ENCODE data around the gene FAM219A. TPM values are rescaled to one million over a fixed set of nuclear protein-coding genes. Genes with fewer than 3 reads are reported as not detected.

FAM219A gene
- total RNA-seq, 1 donor from 2014 or later = 16.9 TPM

DNA sequence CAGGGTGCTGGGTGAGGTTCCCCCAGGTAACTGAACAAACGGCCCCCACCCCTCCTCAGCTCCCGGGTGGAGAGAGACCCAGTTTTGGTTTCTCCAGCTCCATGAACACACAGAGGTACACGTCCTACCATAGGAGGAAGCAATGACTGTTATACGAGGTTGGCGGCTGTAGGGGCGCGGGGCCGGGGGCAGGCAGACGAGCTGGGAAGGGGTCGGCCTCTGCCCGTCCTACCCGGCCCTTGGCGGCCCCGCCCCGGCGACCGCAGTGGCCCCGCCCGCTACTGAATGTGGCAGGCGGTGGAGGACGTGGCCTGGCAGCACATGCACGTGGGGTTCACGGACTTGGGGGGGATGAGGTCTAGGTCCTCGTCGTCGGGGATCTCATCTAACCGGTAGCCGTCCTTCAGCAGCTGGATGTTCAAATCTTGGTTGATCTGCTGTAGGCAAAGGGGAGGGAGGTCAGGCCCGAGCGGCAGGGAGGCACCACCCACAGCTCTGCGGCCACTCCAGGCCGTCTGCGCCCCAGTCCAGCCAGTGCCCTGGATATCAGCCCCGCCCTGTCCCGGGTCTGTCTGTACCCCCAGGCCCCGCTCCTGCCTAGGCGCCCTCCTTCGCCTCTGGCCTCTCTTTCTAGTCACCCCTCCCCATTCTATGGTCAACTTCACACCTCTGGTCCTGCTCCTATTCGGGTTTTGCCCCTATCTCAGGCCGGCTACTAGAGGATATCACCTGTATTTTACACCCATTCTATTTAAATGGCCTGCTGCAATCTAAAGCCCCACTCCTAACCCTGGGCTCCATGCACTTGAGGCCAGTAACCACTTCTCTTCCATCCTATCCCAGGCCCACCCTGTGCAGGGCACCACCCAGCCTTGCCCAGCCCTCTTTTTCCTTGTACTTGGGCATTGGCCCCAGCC lies 57.4 kb downstream of the FAM219A start:
- TF ChIP-seq, protein P1, sequence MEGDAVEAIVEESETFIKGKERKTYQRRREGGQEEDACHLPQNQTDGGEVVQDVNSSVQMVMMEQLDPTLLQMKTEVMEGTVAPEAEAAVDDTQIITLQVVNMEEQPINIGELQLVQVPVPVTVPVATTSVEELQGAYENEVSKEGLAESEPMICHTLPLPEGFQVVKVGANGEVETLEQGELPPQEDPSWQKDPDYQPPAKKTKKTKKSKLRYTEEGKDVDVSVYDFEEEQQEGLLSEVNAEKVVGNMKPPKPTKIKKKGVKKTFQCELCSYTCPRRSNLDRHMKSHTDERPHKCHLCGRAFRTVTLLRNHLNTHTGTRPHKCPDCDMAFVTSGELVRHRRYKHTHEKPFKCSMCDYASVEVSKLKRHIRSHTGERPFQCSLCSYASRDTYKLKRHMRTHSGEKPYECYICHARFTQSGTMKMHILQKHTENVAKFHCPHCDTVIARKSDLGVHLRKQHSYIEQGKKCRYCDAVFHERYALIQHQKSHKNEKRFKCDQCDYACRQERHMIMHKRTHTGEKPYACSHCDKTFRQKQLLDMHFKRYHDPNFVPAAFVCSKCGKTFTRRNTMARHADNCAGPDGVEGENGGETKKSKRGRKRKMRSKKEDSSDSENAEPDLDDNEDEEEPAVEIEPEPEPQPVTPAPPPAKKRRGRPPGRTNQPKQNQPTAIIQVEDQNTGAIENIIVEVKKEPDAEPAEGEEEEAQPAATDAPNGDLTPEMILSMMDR (IDR thresholded peaks at IDR 0.05) = no peak
- Mint-ChIP-seq H3K27me3 (no peaks in the 10 kb centered on the region), H3K4me1 (no peaks in the 10 kb centered on the region), H3K27ac (no peak overlapping the region), H3K36me3 (ENCODE audit: low read depth) (peaks cover 25% of the 10 kb centered on the region), H3K4me3 (no peak overlapping the region), H3K9me3 (no peaks in the 10 kb centered on the region)
- intact Hi-C loops (cut with micrococcal nuclease) = no loop called here
- CTCF ChIA-PET = no interaction called here
- ATAC-seq (ENCODE audit: low read depth) (no peak), DNase-seq (no peak)
- POLR2A ChIA-PET = interaction anchor here (0.6 kb wide), 1 partner anchor 8 kb away, joined by 4 read pairs; no protein-coding TSS in a partner anchor

GRCh38 chr9:34400275-34400674 lies 58.1 kb downstream of the FAM219A start:
- Mint-ChIP-seq H3K36me3 (ENCODE audit: low read depth) (peaks cover 25% of the 10 kb centered on the region), H3K4me3 (no peak overlapping the region), H3K27ac (no peak overlapping the region), H3K4me1 (no peaks in the 10 kb centered on the region), H3K9me3 (no peaks in the 10 kb centered on the region), H3K27me3 (no peaks in the 10 kb centered on the region)
- no peak for DNase-seq
- ChIA-PET CTCF (no interaction called here), POLR2A (no interaction called here)
- no peak for ATAC-seq (ENCODE audit: low read depth)
- TF ChIP-seq, protein P1 (IDR thresholded peaks at IDR 0.05) = no peak
- intact Hi-C loops (cut with micrococcal nuclease) = no loop called here

DNA sequence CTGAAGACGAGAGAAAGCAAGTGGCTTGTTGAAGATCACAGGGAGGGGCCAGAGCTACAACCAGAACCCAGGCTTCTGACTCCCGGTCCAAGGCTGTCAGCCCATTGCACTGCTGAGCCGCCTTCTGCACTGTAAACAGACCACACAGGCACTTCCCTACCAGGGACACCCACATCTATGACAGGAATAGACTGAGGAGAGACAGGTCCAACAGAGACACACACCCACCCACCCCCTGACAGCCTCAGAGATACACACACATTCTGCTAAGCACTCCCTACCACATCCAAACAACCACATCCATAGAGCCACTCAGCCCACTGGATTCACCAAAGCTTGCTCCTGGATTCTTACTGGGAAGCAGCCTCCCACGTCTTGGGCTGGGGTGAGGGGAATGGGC lies 58.6 kb downstream of the FAM219A start:
- ATAC-seq (ENCODE audit: low read depth) (no peak), DNase-seq (no peak)
- no peaks in the 10 kb centered on the region for H3K9me3 Mint-ChIP-seq
- TF ChIP-seq, protein P1 (IDR thresholded peaks at IDR 0.05) = no peak
- ChIA-PET CTCF (no interaction called here), POLR2A (no interaction called here)
- intact Hi-C loops (cut with micrococcal nuclease) = no loop called here
- H3K27me3 Mint-ChIP-seq = no peaks in the 10 kb centered on the region
- H3K36me3 Mint-ChIP-seq (ENCODE audit: low read depth) = peaks cover 25% of the 10 kb centered on the region
- H3K4me3 Mint-ChIP-seq = no peak overlapping the region
- H3K4me1 Mint-ChIP-seq = no peaks in the 10 kb centered on the region
- H3K27ac Mint-ChIP-seq = no peak overlapping the region

- Mint-ChIP-seq H3K4me1 (no peaks in the 10 kb centered on the region), H3K36me3 (ENCODE audit: low read depth) (peaks cover 24% of the 10 kb centered on the region), H3K27me3 (no peaks in the 10 kb centered on the region), H3K27ac (no peak overlapping the region), H3K9me3 (no peaks in the 10 kb centered on the region), H3K4me3 (no peak overlapping the region)
- ChIA-PET CTCF (no interaction called here), POLR2A (no interaction called here)
- intact Hi-C loops (cut with micrococcal nuclease) = no loop called here
- ATAC-seq (ENCODE audit: low read depth) = no peak
- TF ChIP-seq, protein P1 (IDR thresholded peaks at IDR 0.05) = no peak
- no peak for DNase-seq
Measured at GRCh38 chr9:34398875-34399274, 59.5 kb downstream of the FAM219A start.

GRCh38 chr9:34396276-34397214 lies 61.8 kb downstream of the FAM219A start:
- POLR2A ChIA-PET = no interaction called here
- ATAC-seq (ENCODE audit: low read depth) (no peak), DNase-seq (no peak)
- peaks cover 4% of the 10 kb centered on the region for H3K27me3 Mint-ChIP-seq
- H3K36me3 Mint-ChIP-seq (ENCODE audit: low read depth) = peaks cover 10% of the 10 kb centered on the region
- TF ChIP-seq, protein P1 (IDR thresholded peaks at IDR 0.05) = no peak
- no peak overlapping the region for H3K4me3 Mint-ChIP-seq
- no peak overlapping the region for H3K27ac Mint-ChIP-seq
- no peaks in the 10 kb centered on the region for H3K9me3 Mint-ChIP-seq
- H3K4me1 Mint-ChIP-seq = no peaks in the 10 kb centered on the region
- CTCF ChIA-PET = no interaction called here
- intact Hi-C loops (cut with micrococcal nuclease) = no loop called here
